BE2C (cell line): ENCODE data around the gene RAD9A.

Source experiments
- DNase-seq: peaks from one replicate; pipeline ENCODE4 v3.0.0-alpha.2; 2020
- H3K27me3 ChIP-seq: fragments of 250-450 bp; sonication (Bioruptor Pico); 2 replicates; pipeline ENCODE4 v1.5.1; 2020; ENCODE audit warnings: mild to moderate bottlenecking
- H3K36me3 ChIP-seq: fragments of 250-450 bp; sonication (Bioruptor Pico); 2 replicates; pipeline ENCODE4 v1.5.1; 2020; ENCODE audit warnings: mild to moderate bottlenecking
- H3K4me1 ChIP-seq: fragments of 250-450 bp; sonication (Bioruptor Pico); 2 replicates; pipeline ENCODE4 v1.5.1; 2020
- H3K4me3 ChIP-seq: 2 replicates; pipeline ENCODE4 v1.5.1; 2011; ENCODE audit warnings: low read depth, low read length
- H3K9me3 ChIP-seq: fragments of 250-450 bp; sonication (Bioruptor Pico); 2 replicates; pipeline ENCODE4 v1.5.1; 2020
- CTCF ChIP-seq: IDR thresholded peaks from 2 replicates; pipeline ENCODE4 v1.5.1; 2012; ENCODE audit warnings: mild to moderate bottlenecking, low read depth, low read length

The RAD9A gene

GRCh38 chr11:67441098-67441563, 49.3 kb downstream of the RAD9A start:
- Histone ChIP-seq H3K36me3 (peaks cover 4% of the 10 kb centered on the region; the same call in 1 of the 2 replicates), H3K9me3 (no peaks in the 10 kb centered on the region), H3K4me3 (no peak overlapping the region), H3K27me3 (no peaks in the 10 kb centered on the region), H3K4me1 (peaks cover 6% of the 10 kb centered on the region)
- no peak for DNase-seq
- TF ChIP-seq CTCF = no peak

- TF ChIP-seq CTCF = no peak
- Histone ChIP-seq H3K4me1 (no peaks in the 10 kb centered on the region), H3K27me3 (no peaks in the 10 kb centered on the region), H3K36me3 (peaks cover 3% of the 10 kb centered on the region; the same call in 1 of the 2 replicates), H3K4me3 (no peak overlapping the region), H3K9me3 (no peaks in the 10 kb centered on the region)
- DNase-seq = no peak
These were observed 50.1 kb downstream of the RAD9A start for GRCh38 chr11:67441731-67442351.

DNA sequence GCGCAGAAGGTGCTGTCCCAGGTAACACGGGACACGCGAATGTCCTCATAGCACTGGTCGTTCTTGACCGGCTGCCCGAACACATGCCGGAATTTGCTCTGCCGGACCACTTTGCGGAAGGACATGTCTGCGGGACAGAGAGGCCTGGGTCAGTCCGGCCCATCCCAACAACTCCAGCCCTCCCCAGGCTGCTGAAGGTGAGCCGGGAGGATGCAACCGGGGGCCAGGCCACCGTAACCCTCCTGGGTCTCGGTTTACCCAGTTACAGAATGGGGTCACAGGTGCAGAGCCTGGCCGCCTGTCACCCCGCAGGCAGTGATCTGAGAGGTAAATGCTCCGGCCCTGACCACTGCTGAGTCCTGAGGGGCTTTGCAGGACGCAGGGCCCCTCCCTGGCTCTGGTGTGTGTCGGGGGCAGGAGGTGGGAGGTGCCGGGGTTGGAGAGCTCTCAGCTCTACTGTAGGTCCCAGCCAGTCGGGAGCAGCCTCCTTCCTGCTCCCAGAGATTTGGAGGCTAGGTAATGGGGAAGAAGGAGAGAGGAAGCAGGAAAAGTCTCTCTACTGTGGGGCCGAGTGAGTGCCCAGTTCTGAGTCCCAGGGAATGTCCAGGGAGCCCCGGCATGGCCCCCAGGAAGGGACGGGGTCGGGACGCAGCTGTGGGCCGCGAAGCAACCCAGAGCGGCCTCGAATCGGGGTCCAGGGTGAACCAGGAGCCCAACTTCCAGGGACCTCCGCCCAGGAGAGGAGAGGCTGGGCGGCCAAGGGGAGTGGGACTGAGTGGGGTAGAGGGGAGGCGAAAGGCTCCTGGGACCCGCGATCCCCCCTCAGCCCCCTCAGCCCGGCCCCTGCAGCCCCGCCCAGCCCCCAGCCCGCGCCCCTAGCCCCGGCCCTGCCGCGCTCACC, 51.0 kb downstream of the RAD9A start:
- Histone ChIP-seq H3K4me3 (peak overlapping the region; percentile 76), H3K36me3 (0 out of 2 replicates have a peak, but pooled peaks cover 3% of the 10 kb centered on the region), H3K4me1 (no peaks in the 10 kb centered on the region), H3K27me3 (no peaks in the 10 kb centered on the region), H3K9me3 (no peaks in the 10 kb centered on the region)
- DNase-seq = no peak
- no peak for TF ChIP-seq CTCF

GRCh38 chr11:67445515-67445914, 53.7 kb downstream of the RAD9A start:
- Histone ChIP-seq H3K27me3 (no peaks in the 10 kb centered on the region), H3K9me3 (no peaks in the 10 kb centered on the region), H3K36me3 (0 out of 2 replicates have a peak, but pooled peaks cover 3% of the 10 kb centered on the region), H3K4me3 (no peak overlapping the region), H3K4me1 (no peaks in the 10 kb centered on the region)
- no peak for DNase-seq
- no peak for TF ChIP-seq CTCF
